AG04450 (cell line): ENCODE data around the gene BANP. TPM values are rescaled to one million over a fixed set of nuclear protein-coding genes. Genes with fewer than 3 reads are reported as not detected.
"Not testable (repeated sequence)": the region's sequence is repeated elsewhere in the genome, so short reads cannot be mapped to it uniquely, and the experiment has no call there.

Experiments
- CTCF ChIA-PET: fragments of 300-600, 350-600 bp; formaldehyde crosslinking; extraction: SDS; loops from one replicate; lab custom pipeline; 2022; ENCODE audit warnings: antibody characterized with exemption, inconsistent platforms; lab: Charles Lee
- POLR2A ChIA-PET: fragments of 350-600 bp; formaldehyde crosslinking; extraction: SDS; loops from one replicate; lab custom pipeline; 2021; ENCODE audit warnings: antibody characterized with exemption, inconsistent platforms; lab: Yijun Ruan, JAX
- DNase-seq: peaks from one replicate; pipeline ENCODE4 v3.0.0-alpha.2; 2011; ENCODE audit warnings: low read depth, low spot score
- H3K27ac ChIP-seq: one replicate; pipeline ENCODE4 v1.5.1; 2012; ENCODE audit warnings: low read depth, low read length, control low read depth
- H3K27me3 ChIP-seq: one replicate; pipeline ENCODE4 v1.6.0; 2012; ENCODE audit warnings: low read length; ENCODE audit not compliant: control insufficient read depth, insufficient read depth
- H3K4me3 ChIP-seq: 2 replicates; pipeline ENCODE4 v1.5.1; 2011; ENCODE audit warnings: mild to moderate bottlenecking, low read depth, low read length, control low read depth
- H3K9me3 ChIP-seq: 2 replicates; pipeline ENCODE4 v1.5.1; 2012; ENCODE audit warnings: low read length; ENCODE audit not compliant: control insufficient read depth, insufficient read depth
- CTCF ChIP-seq: IDR thresholded peaks from 2 replicates; pipeline ENCODE4 v1.5.1; 2011; ENCODE audit warnings: low read depth, low read length, control low read depth, inconsistent platforms
- polyA plus RNA-seq: library from polyadenylated mRNA; depleted of rRNA; stranded (reverse); fragments of >200 nt; gene quantifications from 2 replicates; pipeline ENCODE4 v1.2.3, GENCODE V29; 2011

BANP gene
- polyA plus RNA-seq, 1 experiment = 18.6 TPM

DNA sequence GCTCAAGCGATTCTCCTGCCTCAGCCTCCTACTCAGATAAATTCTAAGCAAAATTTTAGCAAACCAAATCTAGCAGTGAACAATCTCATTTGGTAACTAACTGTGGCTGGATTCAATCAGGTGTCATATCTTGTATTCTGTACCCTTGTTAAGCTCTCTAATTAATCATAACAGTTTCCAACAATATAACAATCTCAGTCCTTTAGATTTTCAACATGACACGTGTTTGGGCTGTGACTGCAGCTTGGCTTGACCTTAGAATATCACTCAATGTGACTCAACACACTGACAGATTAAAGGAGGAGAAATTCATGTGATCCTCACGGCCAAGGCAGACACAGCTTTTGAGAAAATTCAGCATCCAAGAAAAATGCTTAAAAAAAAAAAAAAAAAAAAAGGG, 133.6 kb downstream of the BANP start:
- ChIA-PET POLR2A (interaction anchor here (0.7 kb wide), 1 partner anchor 112 kb away, joined by 4 read pairs; no protein-coding TSS in a partner anchor), CTCF (no interaction called here)
- no peak overlapping the region for H3K27ac ChIP-seq
- no peak for DNase-seq
- H3K27me3 ChIP-seq = no peaks in the 10 kb centered on the region
- no peak for TF ChIP-seq CTCF
- no peaks in the 10 kb centered on the region; the same call in 1 of the 2 replicates for H3K9me3 ChIP-seq
- H3K4me3 ChIP-seq = no peak overlapping the region

DNA sequence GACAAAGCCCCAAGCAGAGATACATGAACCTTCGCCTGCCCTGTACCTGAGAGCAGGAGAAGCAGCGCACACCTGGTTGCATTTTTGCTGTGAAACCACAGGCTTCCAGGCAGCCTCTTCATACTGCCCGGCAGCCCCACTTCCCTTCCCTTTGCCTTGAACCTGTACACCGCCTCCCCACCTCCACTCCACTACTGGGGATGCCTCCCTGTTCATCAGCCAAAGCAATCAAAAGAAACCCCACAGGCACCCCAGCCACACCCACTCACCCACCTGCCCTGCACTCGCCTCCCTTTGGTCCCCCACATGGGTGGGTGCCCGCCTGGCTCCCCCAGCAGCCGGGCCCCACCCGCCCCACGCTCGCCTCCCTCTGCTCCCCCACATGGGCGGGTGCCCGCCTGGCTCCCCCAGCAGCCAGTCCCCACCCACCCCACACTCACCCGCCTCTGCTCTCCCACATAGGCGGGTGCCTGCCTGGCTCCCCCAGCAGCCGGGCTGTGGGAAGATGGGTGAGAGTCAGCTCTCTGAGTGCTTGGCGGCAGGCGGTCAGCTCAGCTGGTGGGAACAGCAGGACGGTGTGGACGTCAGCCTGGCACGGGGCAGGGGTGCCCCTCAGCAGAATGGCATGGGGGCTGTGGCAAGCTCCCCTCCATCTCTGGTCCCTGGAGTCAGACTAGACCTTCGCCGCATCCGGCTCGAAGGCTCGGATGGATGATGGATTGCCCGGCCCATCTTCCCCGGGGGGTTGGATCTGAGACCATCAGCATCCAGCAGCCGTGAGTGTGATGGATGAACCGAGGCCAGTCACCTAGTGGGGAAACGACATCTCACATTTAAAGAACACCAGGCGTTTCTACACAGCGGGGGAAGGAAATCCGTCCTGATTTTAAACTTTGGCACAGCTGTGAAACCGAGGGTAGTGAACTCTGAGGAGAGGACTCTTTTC, 135.6 kb downstream of the BANP start:
- no peak for DNase-seq
- CTCF ChIA-PET = no interaction called here
- Histone ChIP-seq H3K27me3 (no peaks in the 10 kb centered on the region), H3K9me3 (no peaks in the 10 kb centered on the region; the same call in 1 of the 2 replicates), H3K4me3 (no peak overlapping the region), H3K27ac (no peak overlapping the region)
- TF ChIP-seq CTCF = no peak
- POLR2A ChIA-PET = no interaction called here

DNA sequence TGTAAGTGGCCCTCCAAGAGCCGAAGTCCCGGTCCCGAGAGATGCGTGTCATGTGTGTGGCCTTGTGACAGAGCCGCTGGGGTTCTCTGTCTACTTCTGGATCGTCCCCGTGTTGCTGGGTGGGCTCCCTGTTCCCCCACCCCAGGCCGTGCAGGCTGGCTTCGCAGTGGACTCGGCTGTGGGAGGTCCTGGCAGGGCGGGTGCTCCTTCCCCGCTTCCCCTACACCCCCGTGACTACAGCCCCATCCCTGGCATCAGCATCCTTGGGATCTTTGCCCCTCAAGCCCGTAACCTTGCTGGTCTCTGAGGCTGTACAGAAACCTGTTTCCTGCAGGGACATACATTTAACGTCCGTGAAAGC, 136.3 kb downstream of the BANP start:
- Histone ChIP-seq H3K4me3 (no peak overlapping the region), H3K27ac (no peak overlapping the region), H3K9me3 (no peaks in the 10 kb centered on the region; the same call in 1 of the 2 replicates), H3K27me3 (no peaks in the 10 kb centered on the region)
- ChIA-PET CTCF (no interaction called here), POLR2A (no interaction called here)
- no peak for DNase-seq
- no peak for TF ChIP-seq CTCF

GRCh38 chr16:88088161-88088581, 136.9 kb downstream of the BANP start:
- no peaks in the 10 kb centered on the region; the same call in 1 of the 2 replicates for H3K9me3 ChIP-seq
- no peak for DNase-seq
- ChIA-PET CTCF (no interaction called here), POLR2A (no interaction called here)
- no peak overlapping the region for H3K27ac ChIP-seq
- H3K27me3 ChIP-seq = no peaks in the 10 kb centered on the region
- no peak for TF ChIP-seq CTCF
- H3K4me3 ChIP-seq = no peak overlapping the region

DNA sequence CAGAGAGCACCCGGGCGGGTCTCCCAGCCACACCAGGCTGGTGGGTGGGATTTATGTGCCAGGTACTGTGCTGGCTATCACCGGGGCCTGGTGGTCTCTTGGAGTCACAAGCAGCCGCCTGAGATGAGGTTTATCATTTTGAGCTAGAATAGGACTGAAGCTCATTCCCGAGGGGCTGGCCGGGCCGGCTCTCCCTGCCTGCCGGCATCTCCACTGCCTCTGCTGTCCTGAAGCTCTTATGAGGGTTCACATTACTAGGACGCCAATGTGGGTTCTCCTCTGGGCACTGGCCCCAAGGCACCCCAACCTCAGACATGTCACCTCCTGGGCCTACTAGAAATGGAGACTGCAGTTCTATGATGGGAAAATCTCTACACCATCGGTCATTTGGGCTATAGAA, 137.4 kb downstream of the BANP start:
- DNase-seq, H3K9me3 ChIP-seq, CTCF ChIA-PET, POLR2A ChIA-PET, H3K4me3 ChIP-seq, H3K27ac ChIP-seq, H3K27me3 ChIP-seq: not testable (repeated sequence)

- not testable (repeated sequence) for H3K27me3 ChIP-seq
Measured at GRCh38 chr16:88089071-88089470, 137.8 kb downstream of the BANP start.

DNA sequence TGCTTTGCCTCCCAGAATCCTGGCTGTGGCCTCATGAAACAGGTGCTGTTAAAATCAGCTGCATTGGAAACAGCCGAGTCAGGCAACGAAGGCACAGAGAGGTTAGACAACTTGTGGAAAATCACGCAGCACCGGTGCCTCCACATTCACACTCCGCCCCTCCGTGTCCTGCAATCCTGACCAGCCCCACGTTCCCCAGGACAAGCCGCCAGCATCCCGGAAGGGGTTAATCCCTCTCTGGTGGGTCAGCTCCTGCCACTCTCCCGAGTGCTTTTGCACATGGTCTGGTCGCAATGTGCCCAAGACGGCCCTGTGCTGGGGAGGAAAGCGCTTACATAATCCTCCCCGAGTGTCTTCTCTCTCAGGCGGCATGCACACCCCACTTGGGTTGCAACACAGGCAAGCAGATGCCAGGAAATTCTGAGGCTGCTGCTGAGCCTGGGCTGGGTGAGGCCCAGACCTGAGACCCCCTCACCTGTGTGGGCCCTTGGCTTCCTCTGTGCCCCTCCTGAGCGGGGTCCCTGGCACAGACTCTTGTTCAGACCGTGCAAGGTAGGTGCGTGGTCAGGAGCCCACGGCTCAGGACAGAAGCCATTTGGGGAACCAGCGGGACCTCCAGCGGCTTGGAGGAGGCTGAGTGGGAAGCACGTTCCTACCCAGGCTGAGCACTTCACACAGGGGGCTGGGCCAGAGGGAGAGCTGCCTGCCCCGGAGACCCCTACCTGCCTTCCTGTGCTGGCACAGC, 138.6 kb downstream of the BANP start:
- POLR2A ChIA-PET = not testable (repeated sequence)

More at GRCh38 chr16:88089071-88089470, 137.8 kb downstream of the BANP start:
- POLR2A ChIA-PET, H3K4me3 ChIP-seq, CTCF ChIA-PET, H3K27ac ChIP-seq, DNase-seq, H3K9me3 ChIP-seq: not testable (repeated sequence)

More for the DNA sequence above, 138.6 kb downstream of the BANP start:
- CTCF ChIA-PET, DNase-seq, H3K27me3 ChIP-seq, H3K4me3 ChIP-seq, H3K27ac ChIP-seq, H3K9me3 ChIP-seq: not testable (repeated sequence)
